Measurements from ENCODE around the gene SRSF9.

Gene SRSF9

DNA sequence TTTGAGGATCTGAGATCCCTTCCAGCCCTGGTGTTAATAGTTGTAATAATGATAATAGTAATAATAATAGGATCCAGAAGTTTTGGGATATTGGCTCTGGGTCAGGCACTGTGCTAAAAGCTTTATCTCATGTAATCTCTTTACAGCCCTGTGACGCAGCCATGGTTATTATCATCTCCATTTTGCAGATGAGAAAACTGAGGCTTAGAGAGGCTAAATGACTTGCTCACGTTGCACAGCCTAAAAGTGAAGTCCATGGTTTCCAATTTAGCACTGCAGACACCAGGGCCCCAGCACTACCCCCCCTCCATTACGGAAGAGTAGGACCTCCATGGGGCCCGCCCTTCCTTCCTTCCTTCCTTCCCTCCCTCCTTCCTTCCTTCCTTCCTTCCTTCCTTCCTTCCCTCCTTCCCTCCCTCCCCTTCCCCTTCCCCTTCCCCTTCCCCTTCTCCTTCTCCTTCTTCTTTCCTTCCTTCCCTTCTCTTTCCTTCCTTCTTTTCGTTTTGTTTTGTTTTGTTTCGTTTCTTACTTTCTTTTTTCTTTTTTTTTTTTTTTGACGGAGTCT is 46.6 kb downstream of the SRSF9 start:
- H3K4me3 ChIP-seq (replicated peaks in 1 of 2; ENCODE audit: low read depth in 2 of 2, low read length in 2 of 2): no peak overlapping the region
- no peak for DNase-seq (ENCODE audit: low read depth in 2 of 2)
- TF ChIP-seq, protein P1, sequence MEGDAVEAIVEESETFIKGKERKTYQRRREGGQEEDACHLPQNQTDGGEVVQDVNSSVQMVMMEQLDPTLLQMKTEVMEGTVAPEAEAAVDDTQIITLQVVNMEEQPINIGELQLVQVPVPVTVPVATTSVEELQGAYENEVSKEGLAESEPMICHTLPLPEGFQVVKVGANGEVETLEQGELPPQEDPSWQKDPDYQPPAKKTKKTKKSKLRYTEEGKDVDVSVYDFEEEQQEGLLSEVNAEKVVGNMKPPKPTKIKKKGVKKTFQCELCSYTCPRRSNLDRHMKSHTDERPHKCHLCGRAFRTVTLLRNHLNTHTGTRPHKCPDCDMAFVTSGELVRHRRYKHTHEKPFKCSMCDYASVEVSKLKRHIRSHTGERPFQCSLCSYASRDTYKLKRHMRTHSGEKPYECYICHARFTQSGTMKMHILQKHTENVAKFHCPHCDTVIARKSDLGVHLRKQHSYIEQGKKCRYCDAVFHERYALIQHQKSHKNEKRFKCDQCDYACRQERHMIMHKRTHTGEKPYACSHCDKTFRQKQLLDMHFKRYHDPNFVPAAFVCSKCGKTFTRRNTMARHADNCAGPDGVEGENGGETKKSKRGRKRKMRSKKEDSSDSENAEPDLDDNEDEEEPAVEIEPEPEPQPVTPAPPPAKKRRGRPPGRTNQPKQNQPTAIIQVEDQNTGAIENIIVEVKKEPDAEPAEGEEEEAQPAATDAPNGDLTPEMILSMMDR (IDR thresholded peaks at IDR 0.05; ENCODE audit: low read depth, low read length): no peak

DNA sequence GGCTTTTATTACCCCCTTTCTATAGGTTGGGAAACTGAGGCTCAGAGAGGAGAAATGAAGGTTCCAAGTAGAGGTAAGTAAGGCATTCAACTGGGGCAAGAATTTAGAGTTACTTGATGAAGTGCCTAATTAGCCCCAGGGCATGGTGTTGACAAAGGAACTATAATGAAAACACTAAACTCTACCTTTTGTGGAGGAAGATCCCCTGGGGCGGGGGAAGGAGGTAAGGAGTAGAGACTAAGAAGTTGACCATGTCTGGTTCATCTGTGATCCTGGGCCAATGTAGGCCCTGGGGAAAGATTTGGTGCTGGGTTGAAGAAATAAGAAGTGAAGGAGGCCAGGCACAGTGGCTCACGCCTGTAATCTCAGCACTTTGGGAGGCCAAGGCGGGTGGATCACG is 47.8 kb downstream of the SRSF9 start:
- no peak for DNase-seq (ENCODE audit: low read depth in 2 of 2)
- H3K4me3 ChIP-seq (replicated peaks in 1 of 2; ENCODE audit: low read depth in 2 of 2, low read length in 2 of 2): no peak overlapping the region
- TF ChIP-seq, protein P1 (IDR thresholded peaks at IDR 0.05; ENCODE audit: low read depth, low read length): no peak

DNA sequence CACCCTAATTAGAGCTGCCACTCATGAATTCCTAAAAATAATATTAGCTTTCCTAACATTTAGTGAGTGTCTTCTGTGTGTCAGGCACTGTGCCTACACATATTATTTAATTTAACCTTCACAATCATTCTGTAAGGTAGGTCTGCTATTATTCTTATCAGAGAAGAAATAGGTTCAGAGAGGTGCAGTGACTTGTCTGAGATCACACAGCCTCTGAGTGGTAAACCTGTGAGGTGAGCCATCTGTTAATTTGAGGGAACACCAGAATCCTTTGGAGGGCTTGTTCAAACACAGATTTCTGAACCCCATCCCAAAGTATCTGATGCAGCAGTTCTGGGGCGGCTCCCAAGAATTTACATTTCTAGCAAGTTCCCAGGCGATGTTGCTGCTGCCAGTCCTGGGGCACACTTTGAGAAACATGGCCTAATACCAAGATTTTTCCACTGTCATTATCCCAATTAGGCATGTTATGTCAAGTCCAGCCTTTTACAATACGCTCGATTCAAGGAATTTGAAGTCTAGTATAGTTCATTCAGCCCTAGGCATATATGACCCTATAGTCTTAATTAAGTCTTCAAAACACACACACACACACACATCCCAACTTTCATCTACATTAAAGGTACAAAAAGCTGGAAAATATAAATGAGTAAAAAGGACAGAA is 51.5 kb downstream of the SRSF9 start:
- TF ChIP-seq, protein P1 (IDR thresholded peaks at IDR 0.05; ENCODE audit: low read depth, low read length): no peak
- DNase-seq (ENCODE audit: low read depth in 2 of 2): no peak

DNA sequence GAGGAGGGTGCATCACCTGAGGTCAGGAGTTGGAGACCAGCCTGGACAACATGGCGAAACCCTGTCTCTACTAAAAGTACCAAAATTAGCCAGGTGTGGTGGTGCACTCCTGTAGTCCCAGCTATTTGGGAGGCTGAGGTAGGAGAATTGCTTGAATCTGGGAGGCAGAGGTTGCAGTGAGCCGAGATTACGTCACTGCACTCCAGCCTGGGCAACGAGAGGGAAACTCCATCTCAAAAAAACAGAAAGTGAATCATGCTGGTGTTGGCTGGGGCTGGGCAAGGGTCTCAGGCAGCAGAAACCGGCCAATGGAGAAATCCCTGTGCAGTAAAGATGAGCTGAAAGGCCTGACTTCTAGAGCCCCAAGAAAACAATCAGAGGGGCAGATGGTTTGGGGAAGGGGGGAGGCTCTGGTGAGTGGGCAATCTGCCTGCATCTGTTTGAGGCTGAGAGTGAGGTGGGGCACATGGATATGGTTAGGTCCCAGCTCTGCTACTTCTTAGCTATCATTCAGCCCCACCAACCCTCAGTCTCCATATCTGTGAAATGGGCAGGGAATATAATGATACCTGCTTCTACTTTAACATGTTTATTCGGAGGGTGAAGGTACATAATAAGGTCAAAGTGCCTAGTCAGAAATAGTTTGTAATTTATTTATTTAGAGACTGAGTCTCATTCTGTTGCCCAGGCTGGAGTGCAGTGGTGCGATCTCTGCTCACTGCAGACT is 52.9 kb downstream of the SRSF9 start:
- TF ChIP-seq, protein P1 (IDR thresholded peaks at IDR 0.05; ENCODE audit: low read depth, low read length): no peak
- DNase-seq (ENCODE audit: low read depth in 2 of 2): no peak
- no peak overlapping the region for H3K4me3 ChIP-seq (replicated peaks in 1 of 2; ENCODE audit: low read depth in 2 of 2, low read length in 2 of 2)

More for the DNA sequence above, 51.5 kb downstream of the SRSF9 start:
- H3K4me3 ChIP-seq (replicated peaks in 1 of 2; ENCODE audit: low read depth in 2 of 2, low read length in 2 of 2): no peak overlapping the region

DNA sequence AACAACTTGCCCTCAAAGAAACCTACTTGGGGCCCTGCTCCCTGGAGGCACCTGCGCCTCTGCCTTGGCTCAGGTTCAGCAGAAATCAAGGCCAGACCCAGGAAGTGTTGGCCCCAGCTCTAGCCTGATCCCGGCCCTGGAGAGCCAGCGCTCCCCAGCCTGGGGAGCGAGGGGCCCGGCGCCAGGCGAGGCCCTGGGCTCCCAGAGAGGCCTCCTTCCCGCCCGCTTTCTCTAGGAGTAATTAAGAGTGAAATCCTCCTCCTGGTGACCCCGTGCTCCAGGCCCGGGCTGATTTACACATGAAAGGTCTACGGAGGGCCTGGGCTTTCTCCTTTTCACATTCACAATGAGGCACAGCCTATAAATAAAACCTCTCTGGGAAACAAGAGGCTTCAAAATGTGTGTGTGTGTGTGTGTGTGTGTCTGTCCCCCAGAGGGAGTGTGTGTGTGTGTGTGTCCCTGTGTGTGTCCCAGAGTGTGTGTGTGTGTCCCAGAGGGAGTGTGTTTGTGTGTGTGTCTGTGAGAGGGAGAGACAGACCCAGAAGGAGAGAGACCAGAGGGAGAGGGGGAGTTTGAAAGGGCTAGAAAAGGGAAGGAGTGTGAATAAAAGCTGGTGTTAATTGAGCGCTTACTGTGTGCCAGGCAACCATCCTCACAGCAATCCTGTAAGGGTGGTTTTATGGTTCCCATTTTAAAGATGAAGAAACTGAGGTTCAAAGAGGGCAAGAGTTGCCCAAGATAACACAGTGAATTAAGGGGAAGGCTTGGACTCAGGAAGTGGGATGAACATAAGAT is 55.5 kb downstream of the SRSF9 start:
- no peak for DNase-seq (ENCODE audit: low read depth in 2 of 2)
- TF ChIP-seq, protein P1 (IDR thresholded peaks at IDR 0.05; ENCODE audit: low read depth, low read length): no peak
- no peak overlapping the region for H3K4me3 ChIP-seq (replicated peaks in 1 of 2; ENCODE audit: low read depth in 2 of 2, low read length in 2 of 2)

DNA sequence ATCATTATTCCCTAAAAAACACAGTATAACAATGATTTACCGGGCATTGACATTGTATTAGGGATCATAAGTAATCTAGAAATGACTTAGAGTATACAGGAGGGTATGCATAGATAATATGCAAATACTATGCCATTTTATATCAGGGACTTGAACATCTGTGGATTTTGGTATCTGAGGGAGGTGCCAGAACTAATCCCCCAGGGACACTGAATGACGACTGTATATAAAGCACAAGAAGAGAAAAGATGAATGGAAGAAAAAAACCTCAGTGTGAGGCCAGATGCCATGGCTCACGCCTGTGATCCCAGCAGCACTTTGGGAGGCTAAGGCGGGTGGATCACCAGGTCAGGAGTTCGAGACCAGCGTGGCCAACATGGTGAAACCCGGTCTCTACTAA is 57.1 kb downstream of the SRSF9 start:
- TF ChIP-seq, protein P1 (IDR thresholded peaks at IDR 0.05; ENCODE audit: low read depth, low read length): no peak
- no peak overlapping the region for H3K4me3 ChIP-seq (replicated peaks in 1 of 2; ENCODE audit: low read depth in 2 of 2, low read length in 2 of 2)
- peak in 1 of 2 donors; percentile 18 for DNase-seq (ENCODE audit: low read depth in 2 of 2)
